Stimulated activated CD8-positive, alpha-beta memory T cell treated with anti-CD3 and anti-CD28 coated beads, Interleukin-2, amount 100 ng/mL, for 48 hours (primary cell): ENCODE results near the gene RCOR3.
"Not testable (repeated sequence)": the region's sequence is repeated elsewhere in the genome, so short reads cannot be mapped to it uniquely, and the experiment has no call there.

Experiments
- DNase-seq, 2 donors: peaks; one replicate each; pipeline ENCODE4 v3.0.0-alpha.2; 2020; ENCODE audit warnings: low read depth in 2 of 2

RCOR3 gene

GRCh38 chr1:211260141-211261107, 1.3 kb downstream of the RCOR3 start:
- DNase-seq: peak; percentile 45 to 56

- DNase-seq: no peak
Measured at GRCh38 chr1:211261229-211261628, 2.1 kb downstream of the RCOR3 start.

GRCh38 chr1:211263022-211263421, 3.9 kb downstream of the RCOR3 start:
- not testable (repeated sequence) for DNase-seq

GRCh38 chr1:211267204-211267857, 8.2 kb downstream of the RCOR3 start:
- DNase-seq: no peak

GRCh38 chr1:211279340-211279739, 20.2 kb downstream of the RCOR3 start:
- DNase-seq: no peak

GRCh38 chr1:211280910-211281309, 21.7 kb downstream of the RCOR3 start:
- DNase-seq: no peak

GRCh38 chr1:211281320-211282022, 22.3 kb downstream of the RCOR3 start:
- no peak for DNase-seq

GRCh38 chr1:211282023-211282373, 22.8 kb downstream of the RCOR3 start:
- DNase-seq: no peak

GRCh38 chr1:211285196-211285595, 26.0 kb downstream of the RCOR3 start:
- no peak for DNase-seq

GRCh38 chr1:211287218-211287617, 28.1 kb downstream of the RCOR3 start:
- DNase-seq: no peak

- DNase-seq: no peak
Measured at GRCh38 chr1:211292411-211292810, 33.2 kb downstream of the RCOR3 start.

- no peak for DNase-seq
Measured at GRCh38 chr1:211296396-211296795, 37.2 kb downstream of the RCOR3 start.

GRCh38 chr1:211305044-211305443, 45.9 kb downstream of the RCOR3 start:
- no peak for DNase-seq

GRCh38 chr1:211309617-211310016, 50.5 kb downstream of the RCOR3 start:
- no peak for DNase-seq

- no peak for DNase-seq
Measured at GRCh38 chr1:211313392-211313791, 54.2 kb downstream of the RCOR3 start.

GRCh38 chr1:211318576-211319280, 59.6 kb downstream of the RCOR3 start:
- DNase-seq: no peak

- DNase-seq: no peak
Measured at GRCh38 chr1:211319892-211320291, 60.7 kb downstream of the RCOR3 start.

GRCh38 chr1:211320980-211321379, 61.8 kb downstream of the RCOR3 start:
- DNase-seq: no peak

- not testable (repeated sequence) for DNase-seq
Measured at GRCh38 chr1:211321646-211322045, 62.5 kb downstream of the RCOR3 start.

- peak in 1 of 2 donors; percentile 40 for DNase-seq
Measured at GRCh38 chr1:211323156-211324063, 64.2 kb downstream of the RCOR3 start.
